ENCODE data around the gene SH3BP1.

The SH3BP1 gene

GRCh38 chr22:37659066-37659896 is 19.8 kb downstream of the SH3BP1 start:
- no peak for DNase-seq (ENCODE audit: low read depth)
- peak overlapping the region; percentile 84 for H3K4me3 ChIP-seq (ENCODE audit: control insufficient read depth, low read depth, low read length)
- no peak for TF ChIP-seq CTCF (IDR thresholded peaks at IDR 0.05; ENCODE audit: control insufficient read depth, insufficient read depth, low read depth, low read length, missing control alignments)

GRCh38 chr22:37659897-37660708 is 20.6 kb downstream of the SH3BP1 start:
- DNase-seq (ENCODE audit: low read depth): no peak

DNA sequence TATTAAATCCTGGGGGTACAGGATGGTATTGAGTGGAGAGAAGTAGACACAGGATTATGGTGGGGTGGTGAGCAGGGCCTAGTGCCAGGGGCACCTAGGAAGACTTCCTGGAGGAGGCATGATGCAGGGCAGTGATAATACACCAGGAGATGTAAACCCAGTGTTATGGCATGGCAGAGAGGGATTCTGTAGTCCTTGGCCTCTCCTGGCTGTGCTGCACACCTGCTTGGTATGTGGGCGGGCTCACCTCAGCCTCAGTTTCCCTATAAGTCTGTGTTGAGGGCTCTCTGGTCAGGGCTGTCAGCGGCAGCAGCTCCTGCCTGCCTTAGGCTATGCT is 21.2 kb downstream of the SH3BP1 start:
- no peak for TF ChIP-seq CTCF (IDR thresholded peaks at IDR 0.05; ENCODE audit: control insufficient read depth, insufficient read depth, low read depth, low read length, missing control alignments)
- no peak overlapping the region for H3K4me3 ChIP-seq (ENCODE audit: control insufficient read depth, low read depth, low read length)
- no peak for DNase-seq (ENCODE audit: low read depth)

More at GRCh38 chr22:37659897-37660708, 20.6 kb downstream of the SH3BP1 start:
- TF ChIP-seq CTCF (IDR thresholded peaks at IDR 0.05; ENCODE audit: control insufficient read depth, insufficient read depth, low read depth, low read length, missing control alignments): no peak
- peak overlapping the region; percentile 84 for H3K4me3 ChIP-seq (ENCODE audit: control insufficient read depth, low read depth, low read length)

DNA sequence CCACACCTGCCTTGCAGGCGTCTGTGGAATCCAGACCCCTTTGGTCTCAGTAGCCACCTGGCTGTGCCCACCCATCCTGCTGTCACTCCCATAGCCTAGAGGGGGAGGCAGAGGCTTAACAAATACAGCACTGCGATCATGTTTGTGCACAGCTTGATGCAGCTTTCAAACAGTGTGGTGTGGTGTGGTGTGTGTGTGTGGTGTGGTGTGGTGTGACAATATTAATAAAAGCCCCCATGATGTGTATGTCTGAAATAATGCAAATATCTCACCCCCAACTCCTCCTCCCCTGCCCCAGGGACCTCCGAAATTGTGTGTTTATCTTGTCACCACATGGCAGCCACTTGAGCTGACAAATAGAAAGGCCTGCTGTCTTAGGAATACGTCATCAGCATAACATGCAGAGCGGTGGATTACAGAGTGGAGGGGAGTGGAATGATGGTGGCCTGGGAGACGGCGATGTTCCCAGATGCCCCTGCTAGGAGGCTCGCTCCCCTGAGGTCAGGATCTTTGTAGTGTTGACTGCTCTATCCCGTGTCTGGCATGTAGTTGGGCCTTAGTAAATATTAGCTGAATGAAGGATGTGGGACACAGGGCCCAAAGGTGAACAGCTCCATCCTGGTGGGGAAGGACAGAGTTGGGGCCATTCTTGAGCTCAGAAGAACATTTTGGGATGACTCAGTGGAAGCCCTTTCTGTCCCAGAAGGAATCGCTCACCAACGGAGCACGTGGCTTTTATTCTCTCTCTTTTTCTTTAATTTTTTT is 21.9 kb downstream of the SH3BP1 start:
- H3K4me3 ChIP-seq (ENCODE audit: control insufficient read depth, low read depth, low read length): no peak overlapping the region
- peak; percentile 72 for TF ChIP-seq CTCF (IDR thresholded peaks at IDR 0.05; ENCODE audit: control insufficient read depth, insufficient read depth, low read depth, low read length, missing control alignments)
- no peak for DNase-seq (ENCODE audit: low read depth)

DNA sequence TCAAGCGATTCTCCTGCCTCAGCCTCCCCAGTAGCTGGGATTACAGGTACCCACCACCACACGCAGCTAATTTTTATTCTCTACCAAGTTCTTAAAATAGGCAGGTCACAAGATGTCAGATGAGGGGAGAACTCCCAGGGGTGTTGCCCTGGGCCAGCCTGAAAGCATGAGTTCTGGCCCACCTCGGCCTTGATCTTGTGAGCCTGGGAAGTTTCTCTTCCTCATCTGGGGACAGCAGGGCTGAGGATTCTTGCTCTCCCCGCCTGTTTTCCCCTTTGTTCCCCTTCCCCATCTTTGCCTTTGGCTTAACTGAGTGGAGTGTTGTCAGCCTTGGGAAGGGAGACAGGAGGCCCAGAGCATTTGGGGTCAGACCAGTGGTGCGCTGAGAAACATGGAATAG is 22.6 kb downstream of the SH3BP1 start:
- H3K4me3 ChIP-seq (ENCODE audit: control insufficient read depth, low read depth, low read length): no peak overlapping the region
- no peak for DNase-seq (ENCODE audit: low read depth)
- no peak for TF ChIP-seq CTCF (IDR thresholded peaks at IDR 0.05; ENCODE audit: control insufficient read depth, insufficient read depth, low read depth, low read length, missing control alignments)

- TF ChIP-seq CTCF (IDR thresholded peaks at IDR 0.05; ENCODE audit: control insufficient read depth, insufficient read depth, low read depth, low read length, missing control alignments): no peak
- no peak for DNase-seq (ENCODE audit: low read depth)
- no peak overlapping the region for H3K4me3 ChIP-seq (ENCODE audit: control insufficient read depth, low read depth, low read length)
Measured at GRCh38 chr22:37663521-37664140, 24.2 kb downstream of the SH3BP1 start.
